Measurements from ENCODE around the gene PSMD14.
"Not testable (repeated sequence)": the region's sequence is repeated elsewhere in the genome, so short reads cannot be mapped to it uniquely, and the experiment has no call there.

The PSMD14 gene

GRCh38 chr2:161308178-161308955, at the start of gene PSMD14:
TSS of gene PSMD14 (plus strand) at chr2:161308425. CDS start at chr2:161318826, 10,401 bp downstream.
- DNase-seq (ENCODE audit: low read depth) = peak; percentile 77

GRCh38 chr2:161265874-161266273, 42.4 kb upstream of the PSMD14 start:
- no peak for DNase-seq (ENCODE audit: low read depth)

- DNase-seq (ENCODE audit: low read depth) = no peak
Observed at GRCh38 chr2:161269111-161269510, 39.1 kb upstream of the PSMD14 start.

GRCh38 chr2:161273038-161273760, 35.0 kb upstream of the PSMD14 start:
- DNase-seq (ENCODE audit: low read depth) = no peak

- peak; percentile 11 for DNase-seq (ENCODE audit: low read depth)
Observed at GRCh38 chr2:161278564-161279229, 29.5 kb upstream of the PSMD14 start.

- not testable (repeated sequence) for DNase-seq (ENCODE audit: low read depth)
Observed at GRCh38 chr2:161279230-161279815, 28.9 kb upstream of the PSMD14 start.

GRCh38 chr2:161280906-161281323, 27.3 kb upstream of the PSMD14 start:
- peak; percentile 35 for DNase-seq (ENCODE audit: low read depth)

GRCh38 chr2:161281615-161282310, 26.5 kb upstream of the PSMD14 start:
- not testable (repeated sequence) for DNase-seq (ENCODE audit: low read depth)

GRCh38 chr2:161282311-161282644, 25.9 kb upstream of the PSMD14 start:
- not testable (repeated sequence) for DNase-seq (ENCODE audit: low read depth)

DNA sequence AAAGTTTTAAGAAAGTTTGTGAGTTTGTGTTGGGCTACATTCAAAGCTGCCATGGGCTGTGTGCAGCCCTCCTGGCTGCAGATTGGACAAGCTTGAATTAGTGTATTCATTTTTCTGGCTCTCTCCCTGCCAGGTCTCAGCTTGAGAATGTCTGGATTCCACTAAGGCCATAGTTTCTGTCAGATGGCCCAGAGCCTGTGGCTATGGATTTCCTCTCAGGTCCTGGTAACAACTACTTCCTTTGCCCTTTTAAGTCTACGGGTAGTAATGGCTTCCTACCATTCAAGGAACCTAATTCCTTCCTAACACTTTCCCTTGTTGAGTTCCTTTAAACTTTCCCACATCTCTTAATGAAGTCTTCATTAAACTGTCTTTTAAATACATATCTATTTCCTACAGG, 24.3 kb upstream of the PSMD14 start:
- no peak for DNase-seq (ENCODE audit: low read depth)

- DNase-seq (ENCODE audit: low read depth) = no peak
Observed at GRCh38 chr2:161303535-161304050, 4.6 kb upstream of the PSMD14 start.

GRCh38 chr2:161306919-161307318, 1.3 kb upstream of the PSMD14 start:
- DNase-seq (ENCODE audit: low read depth) = no peak

- DNase-seq (ENCODE audit: low read depth) = no peak
Observed at GRCh38 chr2:161307676-161308075, 549 bp upstream of the PSMD14 start.

- DNase-seq (ENCODE audit: low read depth) = no peak
Observed at GRCh38 chr2:161312996-161313395, 4.8 kb downstream of the PSMD14 start.

DNA sequence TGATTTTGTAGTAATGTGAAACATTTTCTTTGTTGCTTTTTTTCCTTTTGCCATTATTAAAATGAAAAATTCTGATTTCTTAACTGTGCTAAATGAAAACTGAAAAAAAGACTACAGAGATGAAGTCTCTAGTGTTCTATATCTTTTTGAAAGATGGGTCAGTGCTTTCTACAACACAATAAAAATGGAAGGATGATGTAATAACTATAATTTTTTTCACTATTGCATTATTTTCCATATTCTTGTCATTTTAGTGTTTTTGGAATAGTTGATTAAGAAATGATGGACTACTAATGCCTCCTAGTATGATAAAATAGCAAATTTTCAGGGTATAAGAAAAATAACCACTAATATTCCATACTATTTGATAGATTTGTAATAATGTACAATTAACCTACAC, 7.2 kb downstream of the PSMD14 start:
- DNase-seq (ENCODE audit: low read depth) = no peak

DNA sequence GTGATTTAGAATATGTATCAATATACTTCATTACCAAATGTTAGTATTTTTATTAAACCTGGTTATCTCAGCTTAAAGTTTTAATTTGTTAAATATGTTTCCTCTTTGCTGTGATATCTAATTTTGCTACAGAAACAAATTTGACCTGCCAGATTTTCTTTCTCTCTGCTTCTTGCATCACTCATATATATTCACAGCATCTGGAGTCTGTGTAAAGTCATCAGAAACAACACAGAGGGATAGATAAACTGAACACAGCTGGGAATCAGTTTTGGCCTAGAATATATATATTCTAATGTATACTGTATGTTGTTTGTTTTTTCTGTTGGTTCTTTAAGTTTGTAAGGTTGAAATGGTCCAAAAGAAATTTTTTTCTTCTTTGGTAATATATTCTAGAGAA, 8.5 kb downstream of the PSMD14 start:
- DNase-seq (ENCODE audit: low read depth) = no peak

DNA sequence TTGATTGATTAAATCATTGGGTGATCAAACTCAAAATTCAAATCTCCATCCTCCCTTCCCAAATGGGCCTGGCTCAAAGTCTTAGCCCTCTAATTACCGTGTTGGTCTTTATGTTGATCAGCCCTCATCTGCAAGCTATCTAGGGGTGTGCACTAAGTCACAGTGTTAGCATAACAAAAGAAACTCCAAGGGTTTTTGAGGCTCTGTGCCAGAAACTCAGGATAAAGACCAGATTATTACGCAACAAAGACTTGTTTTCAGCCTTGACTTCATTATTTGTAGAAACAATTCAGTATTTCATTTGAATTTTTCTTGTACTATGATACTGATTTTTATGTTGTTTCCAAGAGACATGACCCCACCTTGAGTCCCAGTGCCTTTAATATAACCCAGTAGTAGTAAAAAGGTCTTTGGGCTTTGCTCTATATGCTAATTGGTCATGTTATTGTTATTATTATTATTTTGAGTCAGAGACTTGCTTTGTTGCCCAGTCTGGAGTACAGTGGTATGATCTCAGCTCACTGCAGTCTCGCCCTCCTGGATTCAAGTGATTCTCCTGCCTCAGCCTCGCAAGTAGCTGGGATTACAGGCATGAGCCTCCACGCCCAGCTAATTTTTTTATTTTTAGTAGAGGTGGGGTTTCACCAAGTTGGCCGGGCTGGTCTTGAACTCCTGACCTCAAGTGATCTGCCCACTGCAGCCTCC, 13.9 kb downstream of the PSMD14 start:
- DNase-seq (ENCODE audit: low read depth) = no peak

- DNase-seq (ENCODE audit: low read depth) = no peak
Observed at GRCh38 chr2:161324876-161325275, 16.7 kb downstream of the PSMD14 start.

GRCh38 chr2:161327582-161327981, 19.4 kb downstream of the PSMD14 start:
- DNase-seq (ENCODE audit: low read depth) = no peak

- DNase-seq (ENCODE audit: low read depth) = no peak
Observed at GRCh38 chr2:161332371-161332967, 24.2 kb downstream of the PSMD14 start.

DNA sequence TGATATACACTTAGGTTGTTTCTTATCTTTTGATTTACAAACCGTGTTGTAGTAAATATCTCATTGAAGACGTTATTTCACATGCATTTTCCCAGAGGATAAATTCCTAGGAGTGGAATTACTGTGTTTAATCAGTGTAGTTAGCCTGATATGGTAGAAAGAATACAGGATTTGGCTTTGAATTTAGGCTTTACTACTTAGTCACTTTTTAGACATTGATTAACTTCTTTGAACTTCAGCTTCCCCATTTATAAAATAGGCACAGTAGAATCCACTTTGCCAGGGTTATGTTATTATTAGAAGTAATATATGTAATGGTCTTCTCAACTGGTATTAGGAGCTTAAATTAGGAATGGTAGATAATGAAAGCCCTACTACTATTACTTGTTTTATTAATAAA, 27.4 kb downstream of the PSMD14 start:
- no peak for DNase-seq (ENCODE audit: low read depth)

All from activated T-cell treated with anti-CD3 and anti-CD28 coated beads for 1 hour (primary cell).